Skin epidermis (tissue), 12 donors: ENCODE data around the gene MAP3K8.

ENCODE experiments used
- H3K27ac ChIP-seq, 21 experiments: fragments of 200-600 bp; sonication (generic) in 11 of 21; one replicate each; pipeline ENCODE4 v1.5.0; 2020; ENCODE audit warnings: mild to moderate bottlenecking in 3 of 21, inconsistent platforms in 2 of 21, moderate library complexity in 2 of 21
- H3K4me3 ChIP-seq, 7 experiments: fragments of 200-600 bp; sonication (generic) in 2 of 7; one replicate each; pipeline ENCODE4 v1.5.0; 2020; ENCODE audit warnings: inconsistent platforms in 2 of 7, mild to moderate bottlenecking in 2 of 7, moderate library complexity in 1 of 7

Gene MAP3K8

DNA sequence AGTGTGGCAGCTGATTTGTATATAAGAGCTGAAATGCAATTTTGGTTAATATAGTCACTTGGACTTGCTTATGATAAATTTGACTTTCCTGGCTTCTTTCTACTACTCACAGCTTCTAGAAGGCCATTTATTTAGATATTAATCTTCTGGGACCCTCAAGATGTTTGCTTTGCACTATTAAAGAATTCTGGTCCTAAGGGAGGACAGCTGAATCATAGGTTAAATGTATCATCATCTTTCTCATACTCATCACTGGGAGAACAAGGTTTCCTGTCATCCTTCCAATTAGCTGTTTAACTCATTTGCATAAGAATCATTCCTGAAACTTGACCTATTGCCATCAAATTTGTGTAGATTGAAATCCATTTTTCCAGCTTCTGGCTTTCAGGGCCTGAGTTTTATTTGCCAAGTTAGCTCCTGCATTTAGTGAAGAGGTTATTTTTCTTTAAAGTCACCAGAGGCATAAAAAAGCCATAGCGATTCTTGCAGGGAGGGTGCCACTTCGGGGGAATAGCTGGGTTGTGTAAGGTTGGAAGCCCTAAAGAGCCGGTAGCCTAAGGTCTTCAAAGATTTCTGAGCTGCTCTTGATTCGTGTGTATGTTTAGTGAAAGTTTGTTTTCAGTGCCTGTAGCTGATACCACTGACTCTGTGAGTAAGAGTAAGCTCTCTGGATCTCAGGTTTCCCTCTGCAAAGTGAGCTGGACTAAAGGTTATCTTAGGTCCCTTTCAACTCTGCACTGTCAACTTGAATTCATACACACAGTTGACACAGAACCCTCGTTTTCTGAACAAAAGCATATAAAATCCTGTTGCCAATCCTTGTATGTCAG, 4.3 kb downstream of the MAP3K8 start:
- peak overlapping the region in 18 of 21 experiments; percentile 36 to 100 (median 96) for H3K27ac ChIP-seq
- H3K4me3 ChIP-seq, result peak overlapping the region in 2 of 7 experiments; percentile 6 to 77

DNA sequence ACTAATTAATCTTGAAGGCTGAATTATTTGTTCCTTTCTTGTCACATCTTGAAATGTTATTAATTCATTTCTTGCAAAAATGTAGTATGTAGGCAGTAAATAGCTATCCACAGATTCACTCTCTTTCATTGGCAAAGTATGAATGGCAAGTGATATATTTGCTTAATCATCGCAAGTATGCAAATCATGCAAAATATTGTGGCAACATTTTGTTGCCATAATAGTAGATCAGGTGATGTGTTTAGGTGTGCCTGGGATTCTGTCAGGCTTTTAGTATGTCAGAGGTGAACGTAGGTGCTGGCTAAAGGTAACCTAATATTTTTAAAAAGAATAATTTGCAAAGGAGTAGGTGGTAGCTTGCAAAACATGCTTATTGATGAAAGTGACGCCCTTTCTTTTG, 5.9 kb downstream of the MAP3K8 start:
- Histone ChIP-seq H3K27ac (peak overlapping the region in 2 of 21 experiments; percentile 6), H3K4me3 (no peak overlapping the region)

DNA sequence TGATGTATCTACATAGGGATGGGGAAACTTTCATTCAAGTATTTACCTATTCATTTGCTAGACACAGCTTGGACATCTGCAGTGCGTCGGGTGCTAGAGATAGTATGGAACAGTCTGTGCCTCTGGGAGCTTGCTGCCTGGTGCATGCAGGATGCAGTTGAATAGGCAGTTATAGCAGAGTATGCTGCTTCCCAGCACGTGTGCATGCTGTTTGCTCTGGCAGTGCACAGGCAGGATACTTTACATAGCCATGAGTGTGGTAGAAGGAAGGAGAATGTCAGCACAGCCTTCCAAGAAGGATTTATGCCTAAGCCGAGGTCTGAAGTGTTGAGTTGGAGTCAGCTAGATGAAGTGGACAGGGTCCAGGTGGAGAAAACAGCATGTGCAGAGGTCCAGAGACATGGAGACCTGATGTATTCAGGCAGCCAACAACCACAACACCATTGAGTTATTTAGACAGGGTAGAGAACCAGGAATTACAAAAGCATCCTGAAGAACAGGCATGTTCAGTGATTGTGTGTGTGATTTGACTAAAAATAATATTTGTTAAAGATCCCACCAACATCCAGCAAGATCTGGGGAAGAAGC, 8.1 kb downstream of the MAP3K8 start:
- no peak overlapping the region for H3K4me3 ChIP-seq
- no peak overlapping the region for H3K27ac ChIP-seq

DNA sequence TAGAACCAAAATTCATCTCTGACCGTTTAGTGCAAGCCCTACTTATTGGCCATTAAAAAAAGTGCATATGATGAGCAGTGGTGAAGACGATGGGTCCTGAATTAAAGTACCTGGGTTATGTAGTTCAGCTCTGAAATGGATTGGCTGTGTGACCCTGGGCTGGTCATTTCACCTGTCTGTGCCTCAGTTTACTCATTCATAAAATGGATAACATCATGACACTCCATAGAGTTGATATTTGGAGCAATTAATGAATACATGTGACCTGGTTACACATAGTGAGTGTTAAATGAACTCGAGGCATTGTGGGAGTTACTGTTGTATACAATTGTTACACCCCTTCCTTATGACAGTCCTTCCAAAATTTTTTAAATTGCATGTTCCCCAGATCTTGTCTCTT, 9.1 kb downstream of the MAP3K8 start:
- Histone ChIP-seq H3K4me3 (no peak overlapping the region), H3K27ac (no peak overlapping the region)

DNA sequence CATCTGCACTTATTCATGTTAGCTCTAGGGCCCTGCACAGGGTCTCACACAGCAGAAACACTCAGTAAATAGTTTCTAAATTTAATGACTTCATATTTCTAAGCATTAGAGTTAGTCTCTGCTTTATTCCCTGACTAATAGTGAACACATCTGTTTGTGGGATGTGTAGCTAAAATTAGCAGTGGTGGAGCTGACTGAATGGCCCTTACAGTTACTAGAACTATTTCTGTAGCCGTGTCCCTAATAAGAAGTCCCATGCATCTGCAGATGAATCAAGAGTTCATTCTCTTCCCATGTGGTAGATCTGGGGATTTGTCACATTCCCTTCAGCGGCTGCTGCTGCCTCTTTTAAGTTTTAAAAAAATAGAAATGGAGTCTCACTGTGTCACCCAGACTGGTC, 11.7 kb downstream of the MAP3K8 start:
- peak overlapping the region in 13 of 21 experiments; percentile 6 to 57 (median 42) for H3K27ac ChIP-seq

DNA sequence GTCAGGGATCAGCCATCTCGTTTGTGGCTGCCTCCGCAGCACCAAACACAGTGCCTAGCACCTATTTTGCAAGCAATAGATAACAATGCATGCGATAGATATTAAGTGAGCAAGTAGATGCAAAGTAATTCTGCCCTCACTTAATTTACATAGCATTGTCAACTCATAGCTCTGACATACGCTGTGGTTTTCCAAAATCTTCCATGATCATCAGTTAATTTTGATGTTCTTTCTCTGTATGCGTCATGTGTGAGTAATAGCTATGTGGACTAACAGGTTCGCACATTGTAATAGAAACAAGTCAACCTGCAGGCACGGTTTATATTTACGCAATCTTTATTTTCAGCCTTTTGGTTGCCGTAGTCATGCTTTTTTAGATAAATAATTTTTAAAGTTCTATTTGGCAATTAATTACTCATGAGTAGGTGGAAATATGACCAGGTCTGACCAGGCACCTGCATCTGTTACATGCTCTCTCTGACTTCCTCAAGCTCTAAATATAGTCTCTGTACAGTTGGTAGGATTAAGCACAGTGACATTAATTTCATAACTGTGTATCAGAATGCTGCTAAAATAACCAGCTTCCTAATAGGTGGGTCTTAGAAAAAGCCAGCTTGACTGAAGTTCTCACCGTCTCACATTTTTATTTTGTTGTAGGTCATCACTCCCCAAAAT, 13.3 kb downstream of the MAP3K8 start:
- H3K27ac ChIP-seq, result peak overlapping the region in 6 of 21 experiments; percentile 10 to 57 (median 24)

More for the DNA sequence above, 11.7 kb downstream of the MAP3K8 start:
- no peak overlapping the region for H3K4me3 ChIP-seq

DNA sequence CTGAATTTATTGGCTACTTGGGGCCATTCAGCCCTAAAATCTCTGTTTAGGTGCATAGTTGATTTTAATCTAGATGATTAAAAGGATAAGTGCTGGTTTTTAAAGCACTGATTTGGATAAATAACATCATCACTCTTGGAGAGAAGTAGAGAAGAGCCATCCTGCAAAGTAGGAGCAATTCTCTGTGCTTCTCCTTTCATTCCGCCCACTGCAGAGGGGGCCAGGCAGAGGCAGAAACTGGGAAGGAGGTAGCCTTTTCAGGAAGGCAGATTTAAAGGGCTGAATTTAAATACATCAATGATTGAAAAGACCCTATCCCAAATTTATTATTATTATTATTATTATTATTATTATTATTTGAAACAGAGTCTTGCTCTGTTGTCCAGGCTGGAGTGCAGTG, 14.1 kb downstream of the MAP3K8 start:
- no peak overlapping the region for H3K4me3 ChIP-seq

More for the DNA sequence above, 13.3 kb downstream of the MAP3K8 start:
- H3K4me3 ChIP-seq, result no peak overlapping the region

DNA sequence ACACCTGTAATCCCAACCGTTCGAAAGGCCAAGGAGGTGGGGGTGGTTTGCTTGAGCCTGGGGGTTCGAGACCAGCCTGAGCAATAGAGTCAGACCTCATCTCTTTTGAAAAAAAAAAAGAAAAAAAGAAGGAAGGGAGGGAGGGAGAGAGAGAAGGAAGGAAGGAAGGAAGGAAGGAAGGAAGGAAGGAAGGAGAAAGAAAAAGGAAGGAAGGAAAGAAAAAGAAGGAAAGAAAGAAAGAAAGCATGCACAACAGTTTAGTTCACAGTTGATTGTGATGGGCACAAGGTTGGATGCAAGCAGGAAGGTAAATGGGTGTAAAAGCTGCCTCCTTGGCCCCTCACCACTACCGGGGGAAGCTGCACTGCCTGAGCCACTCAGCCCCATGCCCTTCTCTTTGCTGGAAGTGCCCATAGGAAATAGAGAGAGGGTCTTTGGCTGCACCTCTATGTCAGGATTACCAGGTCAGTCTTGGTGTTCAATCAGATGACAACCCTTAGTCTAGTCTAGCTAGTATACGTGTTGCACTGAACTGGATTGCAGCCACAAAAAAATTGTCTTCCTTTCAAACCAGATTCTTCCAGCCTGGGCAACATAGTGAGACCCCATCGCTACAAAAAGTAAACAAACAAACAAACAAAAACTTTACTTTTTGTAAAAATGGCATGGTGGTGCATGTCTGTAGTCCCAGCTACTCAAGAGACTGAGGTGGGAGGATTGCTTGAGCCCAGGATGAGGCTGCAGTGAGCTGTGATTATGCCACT, 20.0 kb downstream of the MAP3K8 start:
- Histone ChIP-seq H3K4me3 (no peak overlapping the region), H3K27ac (peak overlapping the region in 18 of 21 experiments; percentile 14 to 85 (median 59))

More for the DNA sequence above, 14.1 kb downstream of the MAP3K8 start:
- H3K27ac ChIP-seq, result peak overlapping the region in 2 of 21 experiments; percentile 27 to 43

DNA sequence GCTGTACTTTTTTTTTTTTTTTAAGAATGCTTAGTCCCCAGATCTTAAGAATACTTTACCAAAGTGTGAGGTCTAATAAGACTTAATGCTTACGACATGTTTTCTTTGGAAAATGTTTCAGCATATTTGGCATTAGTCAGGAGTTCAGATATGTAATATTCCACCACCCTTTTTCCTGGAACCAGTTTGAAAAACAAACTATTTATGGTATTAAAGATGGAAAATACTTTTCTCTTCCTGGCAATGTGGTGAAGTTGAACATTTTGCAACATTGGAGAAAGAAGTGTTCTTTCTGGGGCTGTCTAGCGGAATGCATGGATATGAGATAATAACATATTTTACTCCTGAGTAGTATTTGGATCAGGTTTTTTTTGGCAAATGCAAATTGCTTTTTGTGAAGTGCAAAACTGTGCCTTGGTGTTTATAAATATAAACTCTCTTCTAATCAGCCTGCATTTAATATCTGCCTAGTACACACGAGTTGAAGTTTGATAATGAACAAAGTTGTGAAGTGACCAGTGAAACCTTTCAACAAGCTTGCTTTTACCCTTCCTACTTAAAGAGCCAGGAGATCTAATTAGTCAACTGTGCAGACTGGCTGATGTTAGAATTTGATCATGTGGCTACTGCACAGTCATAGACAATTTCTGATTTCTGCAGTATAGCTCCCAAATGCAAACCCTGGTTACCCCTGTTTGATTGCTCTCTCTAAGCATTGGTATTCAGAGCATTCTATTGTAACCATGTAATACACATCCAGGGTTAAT, 20.9 kb downstream of the MAP3K8 start:
- no peak overlapping the region for H3K4me3 ChIP-seq
- peak overlapping the region in 17 of 21 experiments; percentile 10 to 85 (median 57) for H3K27ac ChIP-seq

DNA sequence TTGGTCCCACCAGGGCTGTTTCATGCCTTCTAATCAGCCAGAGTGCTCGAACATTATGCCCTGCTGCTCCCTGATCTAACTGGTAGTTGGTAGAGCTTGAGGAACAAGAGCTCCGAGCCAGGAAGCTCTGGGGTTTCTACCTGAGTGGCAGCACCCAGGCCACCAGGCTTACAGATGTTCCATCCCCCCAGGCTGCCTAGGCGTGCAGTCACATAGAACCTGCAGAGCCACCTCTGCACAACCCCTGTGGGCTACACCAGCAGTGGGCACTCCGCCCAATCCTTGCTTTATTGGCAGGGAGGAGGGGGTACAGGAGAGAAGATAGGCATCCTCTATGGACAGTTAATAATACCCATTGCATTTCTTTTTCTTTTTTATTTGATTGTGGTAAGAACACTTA, 21.8 kb downstream of the MAP3K8 start:
- Histone ChIP-seq H3K4me3 (no peak overlapping the region), H3K27ac (peak overlapping the region in 20 of 21 experiments; percentile 10 to 80 (median 48))

DNA sequence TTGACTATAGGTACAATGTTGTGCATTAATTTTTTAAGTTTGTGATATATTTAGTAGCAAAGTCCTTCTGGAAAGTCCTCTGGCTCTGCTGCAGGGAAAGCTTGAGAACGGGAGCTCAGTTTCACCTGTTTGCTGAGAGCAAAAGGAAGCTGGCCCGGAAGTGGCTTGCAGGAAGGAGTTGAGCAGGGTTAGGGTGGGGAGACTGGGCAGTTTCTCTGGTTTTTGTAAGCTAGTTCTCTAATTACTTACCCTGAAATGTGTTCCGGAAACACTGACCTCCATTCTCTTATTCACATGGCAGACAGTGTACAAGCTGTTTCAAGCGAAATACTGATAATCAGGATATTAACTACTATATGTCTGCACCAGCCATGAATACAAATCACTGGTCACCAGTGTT, 22.3 kb downstream of the MAP3K8 start:
- Histone ChIP-seq H3K27ac (peak overlapping the region in 17 of 21 experiments; percentile 33 to 80 (median 47)), H3K4me3 (no peak overlapping the region)

DNA sequence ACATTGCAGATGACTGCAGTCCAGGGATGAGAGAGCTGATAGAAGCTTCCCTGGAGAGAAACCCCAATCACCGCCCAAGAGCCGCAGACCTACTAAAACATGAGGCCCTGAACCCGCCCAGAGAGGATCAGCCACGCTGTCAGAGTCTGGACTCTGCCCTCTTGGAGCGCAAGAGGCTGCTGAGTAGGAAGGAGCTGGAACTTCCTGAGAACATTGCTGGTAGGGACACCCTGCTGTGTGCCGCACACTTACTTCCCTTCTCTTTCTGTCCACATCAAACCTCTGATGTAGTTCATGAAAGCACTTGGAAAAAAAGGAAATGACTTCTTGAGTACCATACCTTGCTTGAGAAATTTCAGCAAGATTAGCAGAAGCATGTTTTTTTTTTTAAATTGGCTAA, 25.3 kb downstream of the MAP3K8 start:
- Histone ChIP-seq H3K27ac (peak overlapping the region in 5 of 21 experiments; percentile 0 to 41 (median 14)), H3K4me3 (no peak overlapping the region)

DNA sequence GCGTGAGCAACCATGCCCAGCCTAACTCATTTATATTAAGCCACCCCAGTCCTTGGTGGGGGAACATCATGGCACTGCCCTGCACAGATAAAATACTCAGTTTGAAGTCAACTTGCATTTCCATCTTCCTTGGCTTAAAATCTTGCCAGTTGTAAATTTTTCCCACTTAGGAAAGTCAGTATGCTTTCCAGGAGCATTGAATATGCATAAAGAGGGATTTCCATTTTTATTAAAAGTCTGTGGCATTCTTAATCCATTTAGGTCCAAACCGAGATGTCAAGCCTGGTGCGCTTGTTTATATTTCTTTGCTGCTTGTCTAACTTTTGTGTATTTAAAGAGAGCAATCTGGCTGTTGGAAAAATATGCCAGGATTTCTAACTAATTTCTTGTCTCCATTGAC, 26.1 kb downstream of the MAP3K8 start:
- Histone ChIP-seq H3K27ac (peak overlapping the region in 1 of 21 experiments; percentile 7), H3K4me3 (no peak overlapping the region)

DNA sequence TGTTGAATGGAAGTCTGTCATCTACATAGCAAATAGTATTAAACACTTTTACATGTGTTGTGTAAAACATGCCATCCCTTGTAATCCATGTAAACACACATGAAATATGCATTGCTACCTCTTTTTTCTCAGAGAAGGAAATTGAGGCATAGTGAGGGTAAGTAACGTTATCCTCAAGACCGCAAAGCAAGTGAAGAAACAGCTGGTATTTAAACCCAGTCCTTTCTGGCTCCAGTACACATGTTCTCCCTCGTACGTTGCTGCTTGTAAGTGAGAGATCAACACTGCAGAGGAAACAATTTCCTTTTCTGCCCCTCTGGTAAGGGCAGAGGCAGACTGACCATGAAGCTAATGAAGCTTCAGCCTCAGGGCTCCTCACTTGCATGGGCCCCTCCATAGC, 28.5 kb downstream of the MAP3K8 start:
- Histone ChIP-seq H3K4me3 (no peak overlapping the region), H3K27ac (no peak overlapping the region)

DNA sequence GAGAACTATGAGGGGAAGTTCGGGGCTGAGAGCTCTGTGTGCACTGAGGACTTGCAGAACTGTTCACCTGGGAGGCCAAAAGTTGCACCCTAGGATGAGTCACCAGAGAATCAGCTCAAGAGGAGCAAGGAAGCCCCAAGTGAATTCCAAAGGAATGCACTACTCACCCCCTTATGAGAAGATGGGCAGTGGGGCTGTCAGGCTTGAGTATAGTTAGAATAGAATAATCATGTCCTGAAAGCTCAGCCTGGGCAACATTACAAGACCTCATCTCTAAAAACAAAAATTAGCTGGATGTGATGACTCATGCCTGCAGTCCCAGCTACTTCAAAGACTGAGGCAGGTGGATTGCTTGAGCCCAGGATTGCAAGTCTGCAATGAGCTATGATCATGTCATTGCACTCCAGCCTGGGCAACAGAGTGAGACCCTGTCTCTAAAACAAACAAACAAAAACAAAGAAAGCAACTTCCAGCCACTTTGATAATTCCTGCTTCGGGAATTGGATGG, 30.0 kb downstream of the MAP3K8 start:
- no peak overlapping the region for H3K4me3 ChIP-seq
- H3K27ac ChIP-seq, result no peak overlapping the region

DNA sequence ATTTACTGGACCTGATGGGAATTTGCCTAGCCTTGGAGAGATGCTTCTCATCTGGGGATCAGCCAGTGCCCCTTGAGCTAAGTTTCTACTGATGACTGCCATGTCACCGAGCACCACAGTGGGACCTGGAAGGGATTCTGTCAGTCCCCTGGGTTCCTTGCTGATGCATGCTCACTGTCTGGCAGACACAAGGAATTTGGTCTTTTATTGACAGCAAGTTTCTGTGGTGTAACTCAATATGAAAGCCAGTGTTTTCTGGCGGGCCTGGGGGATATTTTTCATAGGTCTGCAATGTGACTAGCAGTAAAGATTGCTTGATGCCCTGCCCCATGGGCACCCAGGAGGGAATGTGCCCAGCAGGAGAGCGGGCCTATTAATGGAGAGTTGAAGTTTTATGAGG, 30.7 kb downstream of the MAP3K8 start:
- H3K4me3 ChIP-seq, result no peak overlapping the region
- H3K27ac ChIP-seq, result no peak overlapping the region

DNA sequence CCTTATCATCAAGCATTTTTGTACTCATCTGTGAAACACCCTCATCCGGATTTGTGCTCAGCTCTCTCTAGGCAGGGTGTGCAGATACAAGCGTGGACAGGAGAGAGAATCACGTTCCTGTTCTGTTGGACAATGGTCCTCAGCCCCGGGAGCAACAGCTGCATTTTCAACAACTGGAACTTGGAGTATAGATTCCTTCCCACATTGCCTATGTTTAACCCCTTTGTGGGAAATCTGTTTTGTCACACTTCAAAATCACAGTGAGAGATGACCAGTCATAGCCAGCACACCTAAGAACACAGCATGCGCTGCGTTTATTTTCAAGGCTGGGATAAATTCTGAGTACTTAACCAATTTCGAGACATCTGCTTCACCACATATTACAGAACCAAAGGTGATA, 32.5 kb downstream of the MAP3K8 start:
- Histone ChIP-seq H3K27ac (no peak overlapping the region), H3K4me3 (no peak overlapping the region)

DNA sequence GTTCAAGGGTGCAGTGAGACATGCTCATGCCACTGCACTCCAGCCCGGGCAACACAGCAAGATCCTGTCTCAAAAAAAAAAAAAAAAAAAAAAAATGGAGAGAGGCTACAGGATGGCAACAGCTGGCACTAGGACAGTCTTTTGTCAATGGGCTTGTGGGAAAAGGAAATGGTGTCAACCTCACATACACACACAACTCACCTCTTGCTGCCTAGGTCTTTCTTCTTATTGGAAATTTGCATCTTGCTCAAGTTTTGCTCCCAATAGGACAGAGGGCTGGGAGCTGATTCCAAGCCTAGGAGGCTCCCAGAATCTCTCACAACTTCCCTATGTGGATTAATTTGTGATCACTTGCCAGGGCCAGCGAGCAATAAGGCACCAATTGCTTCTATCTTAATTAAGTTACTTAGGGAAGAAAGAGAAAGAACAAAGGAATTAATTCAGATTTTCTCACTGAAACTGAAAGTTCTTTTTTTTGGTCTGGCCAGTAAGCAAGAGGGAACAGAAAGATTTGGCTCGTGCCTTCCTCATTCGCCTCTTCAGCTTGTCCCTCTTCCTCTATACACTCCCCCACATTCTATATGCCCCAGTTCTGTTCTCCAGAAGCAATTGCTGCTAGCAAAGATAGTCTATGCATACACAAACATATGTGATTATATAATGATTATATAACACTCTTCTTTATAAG, 33.8 kb downstream of the MAP3K8 start:
- Histone ChIP-seq H3K4me3 (no peak overlapping the region), H3K27ac (peak overlapping the region in 3 of 21 experiments; percentile 6 to 57 (median 14))
